LNCAP (cell line): ENCODE results near the gene TAPBP.

Source experiments
- TF ChIP-seq, protein P1 (sequence below): fragments of 450-650 bp; IDR thresholded peaks from 2 replicates; pipeline ENCODE4 v1.5.1; 2017; ENCODE audit warnings: mild to moderate bottlenecking

TAPBP gene

DNA sequence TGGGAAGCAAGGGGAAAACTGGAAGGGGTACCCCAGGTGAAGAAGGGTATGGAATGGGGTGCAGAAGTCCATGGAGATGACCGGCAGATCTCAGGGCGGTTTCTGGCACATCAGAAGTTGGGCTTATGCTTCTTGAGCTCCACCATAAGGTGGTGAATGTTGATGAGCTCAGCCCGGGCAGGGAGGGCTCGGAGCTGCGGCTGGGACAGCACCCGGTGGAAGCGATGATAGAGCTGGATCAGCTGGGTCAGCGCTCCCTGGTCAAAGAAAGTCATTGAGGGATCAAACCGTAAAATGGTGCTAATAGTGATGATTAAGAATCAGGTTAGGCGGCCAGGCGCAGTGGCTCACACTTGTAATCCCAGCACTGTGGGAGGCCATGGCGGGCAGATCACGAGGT, 63.1 kb downstream of the TAPBP start:
- TF ChIP-seq, protein P1, sequence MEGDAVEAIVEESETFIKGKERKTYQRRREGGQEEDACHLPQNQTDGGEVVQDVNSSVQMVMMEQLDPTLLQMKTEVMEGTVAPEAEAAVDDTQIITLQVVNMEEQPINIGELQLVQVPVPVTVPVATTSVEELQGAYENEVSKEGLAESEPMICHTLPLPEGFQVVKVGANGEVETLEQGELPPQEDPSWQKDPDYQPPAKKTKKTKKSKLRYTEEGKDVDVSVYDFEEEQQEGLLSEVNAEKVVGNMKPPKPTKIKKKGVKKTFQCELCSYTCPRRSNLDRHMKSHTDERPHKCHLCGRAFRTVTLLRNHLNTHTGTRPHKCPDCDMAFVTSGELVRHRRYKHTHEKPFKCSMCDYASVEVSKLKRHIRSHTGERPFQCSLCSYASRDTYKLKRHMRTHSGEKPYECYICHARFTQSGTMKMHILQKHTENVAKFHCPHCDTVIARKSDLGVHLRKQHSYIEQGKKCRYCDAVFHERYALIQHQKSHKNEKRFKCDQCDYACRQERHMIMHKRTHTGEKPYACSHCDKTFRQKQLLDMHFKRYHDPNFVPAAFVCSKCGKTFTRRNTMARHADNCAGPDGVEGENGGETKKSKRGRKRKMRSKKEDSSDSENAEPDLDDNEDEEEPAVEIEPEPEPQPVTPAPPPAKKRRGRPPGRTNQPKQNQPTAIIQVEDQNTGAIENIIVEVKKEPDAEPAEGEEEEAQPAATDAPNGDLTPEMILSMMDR, result no peak

DNA sequence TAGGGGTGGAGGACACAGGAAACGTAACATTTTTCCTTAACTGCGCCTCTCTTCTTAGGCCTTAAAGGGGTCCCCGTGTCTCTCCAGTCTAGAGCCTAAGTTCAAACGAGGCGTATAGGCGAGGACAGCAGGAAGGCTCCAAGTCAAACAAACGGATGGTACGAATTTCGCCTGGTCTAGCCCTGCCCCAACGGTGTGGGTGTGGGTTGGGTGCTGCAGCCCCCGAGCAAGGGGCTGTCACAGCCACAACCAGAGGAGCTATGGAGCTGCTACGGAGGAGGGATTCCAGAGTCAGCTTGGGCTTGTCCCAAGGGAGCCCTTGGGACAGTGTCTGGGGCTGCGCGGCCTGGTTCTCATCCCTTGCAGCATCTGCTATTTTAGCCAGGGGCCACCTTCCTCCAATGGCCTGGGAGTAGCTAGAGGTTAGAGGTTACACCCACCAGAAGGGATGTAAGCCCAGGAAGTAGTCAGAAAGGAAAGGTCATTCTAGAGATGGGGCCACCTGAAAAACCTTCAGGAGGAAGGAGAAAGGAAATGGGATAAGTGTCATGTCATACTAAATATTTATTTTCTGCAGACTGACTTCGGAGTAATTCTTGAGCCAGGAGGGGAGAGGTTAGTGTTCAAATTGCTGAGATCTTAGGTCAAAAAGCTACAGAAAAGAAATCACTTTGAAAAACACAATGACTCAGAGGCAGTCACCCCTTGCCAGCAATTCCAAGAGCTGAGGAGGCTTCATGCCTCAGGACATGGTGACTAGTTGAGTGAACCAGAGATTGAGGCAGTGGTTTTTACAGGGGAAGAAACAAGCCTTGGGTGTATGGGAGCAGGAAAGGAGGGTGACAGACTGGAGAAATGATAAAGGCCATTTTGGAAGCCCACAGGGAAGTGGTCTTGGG, 63.9 kb downstream of the TAPBP start:
- TF ChIP-seq, protein P1, result no peak
